ENCODE measurements around the gene HDAC4. TPM values are rescaled to one million over a fixed set of nuclear protein-coding genes. Genes with fewer than 3 reads are reported as not detected.

HDAC4 gene
- total RNA-seq, 1 donor from 2014 or later: 11.8 TPM

DNA sequence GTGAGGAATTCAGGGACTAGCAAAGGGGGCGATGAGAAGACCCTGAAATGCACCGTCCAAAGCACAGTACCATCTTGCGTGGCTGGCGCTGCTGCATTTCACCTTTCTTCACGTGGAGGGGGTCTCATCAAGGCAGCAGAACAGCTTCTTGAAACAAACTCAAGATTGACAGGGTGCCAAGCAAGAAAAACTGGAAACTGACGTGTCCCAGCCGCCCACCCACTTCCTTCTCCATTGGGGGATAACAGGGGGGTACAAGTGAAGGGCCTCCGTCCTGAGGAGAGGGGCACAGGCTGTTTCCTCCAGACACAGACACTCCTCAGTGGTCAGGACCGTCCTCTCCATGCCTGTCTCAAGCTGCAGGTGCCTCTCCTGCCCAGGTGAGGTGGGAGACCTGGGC, 32.5 kb downstream of the HDAC4 start:
- FAIRE-seq: no peak
- Histone ChIP-seq H3K4me3 (ENCODE audit: insufficient read depth, low read depth, low read length) (no peak overlapping the region), H4K20me1 (ENCODE audit: insufficient read depth, low read length) (peaks cover 32% of the 10 kb centered on the region), H3K4me1 (ENCODE audit: insufficient read depth, low read length) (no peaks in the 10 kb centered on the region), H3K79me2 (ENCODE audit: insufficient read depth, low read length) (peaks cover 10% of the 10 kb centered on the region), H3K36me3 (ENCODE audit: insufficient read depth, low read length) (no peaks in the 10 kb centered on the region), H3K9me3 (ENCODE audit: insufficient read depth, low read depth, low read length) (no peaks in the 10 kb centered on the region), H3K27ac (ENCODE audit: low read depth, low read length) (no peak overlapping the region), H3K27me3 (ENCODE audit: insufficient read depth, low read length) (no peaks in the 10 kb centered on the region), H2AFZ (ENCODE audit: low read depth, low read length) (no peak overlapping the region), H3K9ac (ENCODE audit: low read length) (no peak overlapping the region), H3K4me2 (ENCODE audit: low read length) (no peak overlapping the region)
- DNase-seq (ENCODE audit: low read depth): no peak
- H3K9me3 Mint-ChIP-seq (ENCODE audit: unreplicated experiment): no peaks in the 10 kb centered on the region
- no peaks in the 10 kb centered on the region for H3K4me1 Mint-ChIP-seq (ENCODE audit: low read depth, unreplicated experiment)
- no peak for TF ChIP-seq EZH2 (IDR thresholded peaks at IDR 0.05; ENCODE audit: insufficient read depth, low read length)
- TF ChIP-seq, protein P1, sequence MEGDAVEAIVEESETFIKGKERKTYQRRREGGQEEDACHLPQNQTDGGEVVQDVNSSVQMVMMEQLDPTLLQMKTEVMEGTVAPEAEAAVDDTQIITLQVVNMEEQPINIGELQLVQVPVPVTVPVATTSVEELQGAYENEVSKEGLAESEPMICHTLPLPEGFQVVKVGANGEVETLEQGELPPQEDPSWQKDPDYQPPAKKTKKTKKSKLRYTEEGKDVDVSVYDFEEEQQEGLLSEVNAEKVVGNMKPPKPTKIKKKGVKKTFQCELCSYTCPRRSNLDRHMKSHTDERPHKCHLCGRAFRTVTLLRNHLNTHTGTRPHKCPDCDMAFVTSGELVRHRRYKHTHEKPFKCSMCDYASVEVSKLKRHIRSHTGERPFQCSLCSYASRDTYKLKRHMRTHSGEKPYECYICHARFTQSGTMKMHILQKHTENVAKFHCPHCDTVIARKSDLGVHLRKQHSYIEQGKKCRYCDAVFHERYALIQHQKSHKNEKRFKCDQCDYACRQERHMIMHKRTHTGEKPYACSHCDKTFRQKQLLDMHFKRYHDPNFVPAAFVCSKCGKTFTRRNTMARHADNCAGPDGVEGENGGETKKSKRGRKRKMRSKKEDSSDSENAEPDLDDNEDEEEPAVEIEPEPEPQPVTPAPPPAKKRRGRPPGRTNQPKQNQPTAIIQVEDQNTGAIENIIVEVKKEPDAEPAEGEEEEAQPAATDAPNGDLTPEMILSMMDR (IDR thresholded peaks at IDR 0.05; ENCODE audit: insufficient read depth, low read depth, low read length): no peak
- no peak overlapping the region for H3K4me3 Mint-ChIP-seq (ENCODE audit: unreplicated experiment)
- no peaks in the 10 kb centered on the region for H3K27me3 Mint-ChIP-seq (ENCODE audit: low read depth, unreplicated experiment)
- H3K27ac Mint-ChIP-seq (ENCODE audit: unreplicated experiment): no peak overlapping the region
- peaks cover 2% of the 10 kb centered on the region for H3K36me3 Mint-ChIP-seq (ENCODE audit: low read depth, unreplicated experiment)

DNA sequence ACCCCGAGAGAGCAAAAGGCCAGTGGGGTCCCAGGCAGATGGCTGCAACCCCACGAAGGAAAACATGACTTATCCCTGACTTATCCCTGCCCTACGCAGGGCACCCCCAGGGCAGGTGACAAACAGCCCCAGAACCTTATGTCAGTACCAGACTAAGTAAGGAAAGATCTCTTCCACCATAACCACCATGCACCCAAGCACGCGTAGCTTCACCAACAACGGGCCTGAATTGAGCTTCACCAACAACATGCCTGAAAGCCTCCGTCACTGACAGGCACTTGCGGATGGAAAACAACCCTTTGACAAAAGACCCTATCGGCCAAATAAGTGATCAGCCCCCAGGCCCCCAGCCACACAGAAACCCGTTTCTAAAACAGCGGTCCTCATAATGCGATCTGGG, 34.1 kb downstream of the HDAC4 start:
- Histone ChIP-seq H3K4me2 (ENCODE audit: low read length) (no peak overlapping the region), H3K36me3 (ENCODE audit: insufficient read depth, low read length) (no peaks in the 10 kb centered on the region), H2AFZ (ENCODE audit: low read depth, low read length) (no peak overlapping the region), H4K20me1 (ENCODE audit: insufficient read depth, low read length) (peaks cover 35% of the 10 kb centered on the region), H3K79me2 (ENCODE audit: insufficient read depth, low read length) (peaks cover 18% of the 10 kb centered on the region), H3K9me3 (ENCODE audit: insufficient read depth, low read depth, low read length) (no peaks in the 10 kb centered on the region), H3K27ac (ENCODE audit: low read depth, low read length) (no peak overlapping the region), H3K4me1 (ENCODE audit: insufficient read depth, low read length) (no peaks in the 10 kb centered on the region), H3K9ac (ENCODE audit: low read length) (no peak overlapping the region), H3K4me3 (ENCODE audit: insufficient read depth, low read depth, low read length) (no peak overlapping the region), H3K27me3 (ENCODE audit: insufficient read depth, low read length) (no peaks in the 10 kb centered on the region)
- no peak overlapping the region for H3K27ac Mint-ChIP-seq (ENCODE audit: unreplicated experiment)
- FAIRE-seq (no peak), DNase-seq (ENCODE audit: low read depth) (no peak)
- H3K4me1 Mint-ChIP-seq (ENCODE audit: low read depth, unreplicated experiment): no peaks in the 10 kb centered on the region
- H3K36me3 Mint-ChIP-seq (ENCODE audit: low read depth, unreplicated experiment): peaks cover 2% of the 10 kb centered on the region
- H3K27me3 Mint-ChIP-seq (ENCODE audit: low read depth, unreplicated experiment): no peaks in the 10 kb centered on the region
- H3K9me3 Mint-ChIP-seq (ENCODE audit: unreplicated experiment): no peaks in the 10 kb centered on the region
- TF ChIP-seq, protein P1 (IDR thresholded peaks at IDR 0.05; ENCODE audit: insufficient read depth, low read depth, low read length): no peak
- no peak for TF ChIP-seq EZH2 (IDR thresholded peaks at IDR 0.05; ENCODE audit: insufficient read depth, low read length)
- no peak overlapping the region for H3K4me3 Mint-ChIP-seq (ENCODE audit: unreplicated experiment)

DNA sequence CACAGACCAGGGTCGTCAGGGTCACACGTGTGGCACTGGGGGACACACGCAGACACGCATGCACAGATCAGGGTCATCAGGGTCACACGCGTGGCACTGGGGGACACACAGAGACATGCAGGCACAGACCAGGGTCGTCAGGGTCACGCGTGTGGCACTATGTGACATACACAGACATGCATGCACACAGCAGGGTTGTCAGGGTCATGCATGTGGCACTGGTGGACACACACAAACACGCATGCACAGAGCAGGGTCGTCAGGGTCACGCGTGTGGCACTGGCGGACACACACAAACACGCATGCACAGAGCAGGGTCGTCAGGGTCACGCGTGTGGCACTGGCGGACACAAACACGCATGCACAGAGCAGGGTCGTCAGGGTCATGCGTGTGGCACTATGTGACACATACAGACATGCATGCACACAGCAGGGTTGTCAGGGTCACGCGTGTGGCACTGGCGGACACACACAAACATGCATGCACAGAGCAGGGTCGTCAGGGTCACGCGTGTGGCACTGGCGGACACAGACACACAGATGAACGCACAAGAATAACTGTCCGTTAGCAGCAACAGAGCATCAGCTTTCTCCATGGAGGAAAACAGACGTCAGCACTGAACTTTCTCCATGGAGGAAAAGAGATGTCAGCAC, 34.9 kb downstream of the HDAC4 start:
- peaks cover 18% of the 10 kb centered on the region for H3K79me2 ChIP-seq (ENCODE audit: insufficient read depth, low read length)
- no peaks in the 10 kb centered on the region for H3K27me3 ChIP-seq (ENCODE audit: insufficient read depth, low read length)
- H3K4me1 Mint-ChIP-seq (ENCODE audit: low read depth, unreplicated experiment): peaks cover under 1% of the 10 kb centered on the region
- no peak overlapping the region for H3K27ac Mint-ChIP-seq (ENCODE audit: unreplicated experiment)
- H3K27me3 Mint-ChIP-seq (ENCODE audit: low read depth, unreplicated experiment): no peaks in the 10 kb centered on the region
- no peaks in the 10 kb centered on the region for H3K9me3 Mint-ChIP-seq (ENCODE audit: unreplicated experiment)
- H3K36me3 Mint-ChIP-seq (ENCODE audit: low read depth, unreplicated experiment): peaks cover 2% of the 10 kb centered on the region
- H4K20me1 ChIP-seq (ENCODE audit: insufficient read depth, low read length): peaks cover 36% of the 10 kb centered on the region
- H3K4me3 Mint-ChIP-seq (ENCODE audit: unreplicated experiment): no peak overlapping the region
- TF ChIP-seq, protein P1 (IDR thresholded peaks at IDR 0.05; ENCODE audit: insufficient read depth, low read depth, low read length): no peak
- no peak for TF ChIP-seq EZH2 (IDR thresholded peaks at IDR 0.05; ENCODE audit: insufficient read depth, low read length)
- H3K4me2 ChIP-seq (ENCODE audit: low read length): no peak overlapping the region
- no peaks in the 10 kb centered on the region for H3K36me3 ChIP-seq (ENCODE audit: insufficient read depth, low read length)
- no peak overlapping the region for H3K4me3 ChIP-seq (ENCODE audit: insufficient read depth, low read depth, low read length)
- no peak overlapping the region for H3K9ac ChIP-seq (ENCODE audit: low read length)
- no peak for FAIRE-seq
- H3K27ac ChIP-seq (ENCODE audit: low read depth, low read length): no peak overlapping the region
- no peak overlapping the region for H2AFZ ChIP-seq (ENCODE audit: low read depth, low read length)
- no peak for DNase-seq (ENCODE audit: low read depth)
- H3K9me3 ChIP-seq (ENCODE audit: insufficient read depth, low read depth, low read length): no peaks in the 10 kb centered on the region
- H3K4me1 ChIP-seq (ENCODE audit: insufficient read depth, low read length): no peaks in the 10 kb centered on the region
